Kasumi-1 (cell line): Measurements from ENCODE around the gene TRAIP.
"Not testable (repeated sequence)": the region's sequence is repeated elsewhere in the genome, so short reads cannot be mapped to it uniquely, and the experiment has no call there.

Experiments
- DNase-seq, 2 experiments: peaks; one replicate each; lab custom pipeline; 2025; lab: John Stamatoyannopoulos, UW

Gene TRAIP

DNA sequence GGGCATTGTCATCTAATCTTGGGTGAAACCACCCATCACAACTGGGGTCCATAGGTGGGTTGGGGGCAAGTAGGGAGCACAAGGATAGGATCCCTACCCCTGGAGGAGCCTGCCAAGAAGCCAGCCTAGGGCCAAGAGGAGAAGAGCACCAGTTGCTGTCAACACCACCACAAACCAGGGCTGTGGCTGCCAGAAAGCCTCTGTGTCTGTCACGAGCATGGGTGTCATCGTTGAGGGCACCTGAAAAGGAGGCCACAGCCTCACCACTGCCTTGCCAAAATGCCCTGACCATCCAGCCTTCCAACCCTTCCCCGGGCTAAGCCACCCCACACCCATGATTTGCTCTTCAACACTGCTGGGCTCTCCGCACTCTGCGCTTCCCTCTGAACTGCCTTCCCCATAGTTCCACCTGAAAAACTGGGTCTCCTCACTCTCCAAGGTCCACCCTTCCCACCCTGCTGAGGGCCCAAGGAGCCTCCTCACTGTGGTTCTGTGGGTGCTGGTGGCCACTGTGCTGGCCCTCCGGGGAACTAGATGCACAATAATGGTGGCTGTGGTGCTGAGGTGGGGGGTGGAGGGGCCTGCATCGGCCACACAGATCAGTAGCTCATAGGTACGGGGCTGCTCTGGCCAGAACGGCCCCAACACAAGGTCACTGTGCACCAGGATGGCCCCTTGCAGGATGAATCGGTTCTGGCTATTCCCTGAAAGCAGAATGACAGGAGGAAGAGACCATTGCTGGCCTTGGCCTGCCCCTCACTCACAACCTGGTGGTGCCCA is 63.8 kb downstream of the TRAIP start:
- DNase-seq = no peak

DNA sequence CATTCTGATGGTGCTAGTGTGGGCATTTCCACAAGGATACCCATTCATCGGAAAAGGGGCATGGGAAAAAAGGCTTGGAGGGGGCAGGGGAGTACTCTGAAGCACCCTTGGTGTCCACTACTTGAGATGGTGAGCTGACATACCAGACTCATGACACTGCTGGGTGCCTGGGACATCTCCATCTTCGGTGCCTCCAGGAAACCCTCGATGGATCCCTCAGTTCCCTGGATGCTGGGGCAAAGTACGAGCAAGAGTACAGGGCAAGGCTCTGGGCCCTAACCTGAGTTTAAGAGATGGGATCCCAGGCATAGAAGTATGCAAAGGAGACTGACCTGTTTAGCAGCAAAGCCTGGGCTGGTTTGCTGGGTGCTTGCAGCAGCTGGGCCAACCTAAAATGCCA is 64.8 kb downstream of the TRAIP start:
- DNase-seq = no peak

GRCh38 chr3:49790626-49791411 is 65.5 kb downstream of the TRAIP start:
- no peak for DNase-seq

GRCh38 chr3:49788056-49788455 is 68.3 kb downstream of the TRAIP start:
- DNase-seq = no peak

- DNase-seq = no peak
These were observed 68.8 kb downstream of the TRAIP start for GRCh38 chr3:49787536-49787935.

DNA sequence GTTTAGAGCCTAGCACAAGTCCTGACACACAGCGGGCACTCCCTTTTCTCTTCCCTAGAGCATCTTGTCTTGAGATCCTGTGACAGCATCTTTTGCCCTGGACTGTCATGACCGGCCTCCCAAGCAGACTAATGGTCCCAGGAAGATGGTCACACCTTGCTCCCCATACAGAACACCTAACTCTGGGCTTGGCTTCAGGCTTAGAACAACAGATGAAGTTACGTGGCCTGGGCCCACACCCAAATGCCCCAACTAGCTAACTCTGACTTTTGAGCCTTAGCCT is 69.2 kb downstream of the TRAIP start:
- no peak for DNase-seq

- peak; percentile 99 for DNase-seq
These were observed 69.8 kb downstream of the TRAIP start, which contains the start of gene IP6K1 for GRCh38 chr3:49786357-49787181. TSS of gene IP6K1 (minus strand) at chr3:49786542. CDS start at chr3:49748040, 38,502 bp downstream.

- DNase-seq = peak; percentile 33 to 40
These were observed 70.6 kb downstream of the TRAIP start for GRCh38 chr3:49785565-49786356.

GRCh38 chr3:49782277-49782676 is 74.1 kb downstream of the TRAIP start:
- not testable (repeated sequence) for DNase-seq

GRCh38 chr3:49781415-49782199 is 74.8 kb downstream of the TRAIP start:
- DNase-seq = no peak

GRCh38 chr3:49780975-49781365 is 75.4 kb downstream of the TRAIP start:
- DNase-seq = not testable (repeated sequence)

- DNase-seq = no peak
These were observed 76.0 kb downstream of the TRAIP start for GRCh38 chr3:49780080-49780974.

- no peak for DNase-seq
These were observed 76.8 kb downstream of the TRAIP start for GRCh38 chr3:49779358-49780079.
